ENCODE measurements around the gene B4GALT1. TPM values are rescaled to one million over a fixed set of nuclear protein-coding genes. Genes with fewer than 3 reads are reported as not detected.
A peak's percentile ranks its signal among the peaks of the same experiment; 100 is the strongest.

B4GALT1 gene
- total RNA-seq, 4 donors from 2014 or later = 88.3 to 119 (median 103) TPM

DNA sequence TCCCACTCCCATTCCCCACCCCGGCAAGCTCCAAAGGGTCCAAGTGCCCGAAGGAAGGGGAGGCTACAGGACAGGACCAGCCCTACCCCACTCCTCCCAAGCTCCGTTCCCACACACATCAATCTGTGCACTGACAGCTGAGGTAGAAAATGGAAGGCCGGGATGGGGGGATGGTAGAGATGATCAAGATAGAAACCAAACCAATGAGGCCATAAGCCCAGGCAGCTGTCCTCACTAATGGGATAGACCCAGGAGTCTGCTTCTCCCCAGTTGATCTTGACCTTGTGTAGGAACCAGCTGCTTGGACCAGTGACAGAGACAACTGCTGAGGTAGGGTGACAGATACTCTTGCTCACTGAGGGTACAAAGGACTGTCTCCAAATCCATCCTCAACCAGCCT lies 38.6 kb downstream of the B4GALT1 start:
- no peak overlapping the region for H3K4me3 ChIP-seq (replicated peaks in 1 of 3)
- no peak overlapping the region for H3K27ac ChIP-seq
- no peaks in the 10 kb centered on the region for H3K9me3 ChIP-seq
- 77 to 94% methylated on average over 3 to 4 of the region's 4 CpGs for WGBS, 2 donors
- TF ChIP-seq, protein P1, sequence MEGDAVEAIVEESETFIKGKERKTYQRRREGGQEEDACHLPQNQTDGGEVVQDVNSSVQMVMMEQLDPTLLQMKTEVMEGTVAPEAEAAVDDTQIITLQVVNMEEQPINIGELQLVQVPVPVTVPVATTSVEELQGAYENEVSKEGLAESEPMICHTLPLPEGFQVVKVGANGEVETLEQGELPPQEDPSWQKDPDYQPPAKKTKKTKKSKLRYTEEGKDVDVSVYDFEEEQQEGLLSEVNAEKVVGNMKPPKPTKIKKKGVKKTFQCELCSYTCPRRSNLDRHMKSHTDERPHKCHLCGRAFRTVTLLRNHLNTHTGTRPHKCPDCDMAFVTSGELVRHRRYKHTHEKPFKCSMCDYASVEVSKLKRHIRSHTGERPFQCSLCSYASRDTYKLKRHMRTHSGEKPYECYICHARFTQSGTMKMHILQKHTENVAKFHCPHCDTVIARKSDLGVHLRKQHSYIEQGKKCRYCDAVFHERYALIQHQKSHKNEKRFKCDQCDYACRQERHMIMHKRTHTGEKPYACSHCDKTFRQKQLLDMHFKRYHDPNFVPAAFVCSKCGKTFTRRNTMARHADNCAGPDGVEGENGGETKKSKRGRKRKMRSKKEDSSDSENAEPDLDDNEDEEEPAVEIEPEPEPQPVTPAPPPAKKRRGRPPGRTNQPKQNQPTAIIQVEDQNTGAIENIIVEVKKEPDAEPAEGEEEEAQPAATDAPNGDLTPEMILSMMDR (IDR thresholded peaks at IDR 0.05) = no peak
- no peak for TF ChIP-seq POLR2A (IDR thresholded peaks at IDR 0.05)
- H3K27me3 ChIP-seq = no peaks in the 10 kb centered on the region
- DNase-seq = no peak
- H3K36me3 ChIP-seq = peaks cover 19 to 27% of the 10 kb centered on the region in 2 donors
- intact Hi-C loops (cut with DNase I) = no loop called here
- peaks cover 3 to 44% of the 10 kb centered on the region in 2 donors for H3K4me1 ChIP-seq

GRCh38 chr9:33127881-33128280 lies 39.3 kb downstream of the B4GALT1 start:
- TF ChIP-seq, protein P1 (IDR thresholded peaks at IDR 0.05) = no peak
- TF ChIP-seq POLR2A (IDR thresholded peaks at IDR 0.05) = no peak
- Histone ChIP-seq H3K4me3 (replicated peaks in 1 of 3) (no peak overlapping the region), H3K9me3 (no peaks in the 10 kb centered on the region), H3K27ac (peak overlapping the region in 1 of 3 donors; percentile 0), H3K27me3 (no peaks in the 10 kb centered on the region), H3K36me3 (peaks cover 12 to 21% of the 10 kb centered on the region in 2 donors), H3K4me1 (peaks cover 3 to 44% of the 10 kb centered on the region in 2 donors)
- intact Hi-C loops (cut with DNase I) = no loop called here
- no peak for DNase-seq
- 65 to 74% methylated on average over 5 of the region's 5 CpGs for WGBS, 2 donors

- H3K27me3 ChIP-seq = no peaks in the 10 kb centered on the region
- H3K9me3 ChIP-seq = no peaks in the 10 kb centered on the region
- peaks cover 7 to 18% of the 10 kb centered on the region in 2 donors for H3K36me3 ChIP-seq
- DNase-seq = no peak
- 74 to 80% methylated on average over 7 to 8 of the region's 8 CpGs for WGBS, 2 donors
- peaks cover 3 to 36% of the 10 kb centered on the region in 2 donors for H3K4me1 ChIP-seq
- no peak for TF ChIP-seq POLR2A (IDR thresholded peaks at IDR 0.05)
- TF ChIP-seq, protein P1 (IDR thresholded peaks at IDR 0.05) = no peak
- H3K27ac ChIP-seq = peak overlapping the region in 2 of 3 donors; percentile 2 to 36
- intact Hi-C loops (cut with DNase I) = no loop called here
- no peak overlapping the region for H3K4me3 ChIP-seq (replicated peaks in 1 of 3)
Measured at GRCh38 chr9:33125871-33126823, 41.0 kb downstream of the B4GALT1 start.

DNA sequence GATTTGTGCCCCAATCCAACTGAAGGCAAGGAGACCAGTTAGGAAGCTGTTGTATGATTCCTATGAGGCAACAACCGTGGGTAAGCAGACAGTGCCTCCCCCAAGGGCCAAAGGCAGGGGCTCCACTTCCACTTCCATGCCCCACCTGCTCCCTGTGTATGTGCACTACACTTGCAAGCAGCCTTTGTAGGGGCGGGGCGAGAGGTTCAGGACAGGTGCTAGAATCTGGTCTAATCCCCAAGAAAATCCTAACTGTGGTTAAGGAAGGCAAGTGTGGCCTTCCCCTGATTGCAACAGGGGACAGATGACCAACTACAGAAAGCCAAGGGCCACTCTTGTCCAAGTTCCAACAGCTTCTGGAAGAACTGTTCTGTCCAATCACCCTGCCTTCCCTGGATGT lies 41.7 kb downstream of the B4GALT1 start:
- WGBS, 2 donors = 81 to 88% methylated on average over 2 to 3 of the region's 3 CpGs
- no peaks in the 10 kb centered on the region for H3K9me3 ChIP-seq
- DNase-seq = no peak
- intact Hi-C loops (cut with DNase I) = no loop called here
- no peak overlapping the region for H3K4me3 ChIP-seq (replicated peaks in 1 of 3)
- peaks cover 3 to 30% of the 10 kb centered on the region in 2 donors for H3K4me1 ChIP-seq
- H3K36me3 ChIP-seq = peaks cover 7 to 18% of the 10 kb centered on the region in 2 donors
- no peak for TF ChIP-seq POLR2A (IDR thresholded peaks at IDR 0.05)
- TF ChIP-seq, protein P1 (IDR thresholded peaks at IDR 0.05) = no peak
- H3K27ac ChIP-seq = no peak overlapping the region
- H3K27me3 ChIP-seq = no peaks in the 10 kb centered on the region

Measured in thyroid gland (tissue), 4 donors.